GM18511 (cell line): ENCODE measurements around the gene HCN2.
"Not testable (repeated sequence)": the region's sequence is repeated elsewhere in the genome, so short reads cannot be mapped to it uniquely, and the experiment has no call there.

Source experiments
- ATAC-seq: cut with Tn5 transposase; IDR thresholded peaks from one replicate; pipeline ENCODE4 v1.9.1; 2021; ENCODE audit warnings: mild to moderate bottlenecking, moderate library complexity; ENCODE audit not compliant: unreplicated experiment

The HCN2 gene

GRCh38 chr19:602391-603301 lies 13.0 kb downstream of the HCN2 start:
- no peak for ATAC-seq

GRCh38 chr19:603302-603639 lies 13.6 kb downstream of the HCN2 start:
- ATAC-seq: not testable (repeated sequence)

- not testable (repeated sequence) for ATAC-seq
These were observed 14.1 kb downstream of the HCN2 start for GRCh38 chr19:603779-604178.

- ATAC-seq: no peak
These were observed 14.7 kb downstream of the HCN2 start for GRCh38 chr19:604355-604754.

- ATAC-seq: not testable (repeated sequence)
These were observed 15.6 kb downstream of the HCN2 start for GRCh38 chr19:605061-605971.

GRCh38 chr19:607301-608154 lies 17.8 kb downstream of the HCN2 start:
- ATAC-seq: no peak

GRCh38 chr19:608155-609003 lies 18.7 kb downstream of the HCN2 start:
- ATAC-seq: no peak

GRCh38 chr19:609004-609346 lies 19.3 kb downstream of the HCN2 start:
- no peak for ATAC-seq

- ATAC-seq: peak; percentile 49
These were observed 20.6 kb downstream of the HCN2 start for GRCh38 chr19:610071-610800.

- ATAC-seq: peak; percentile 59
These were observed 21.3 kb downstream of the HCN2 start for GRCh38 chr19:610801-611480.

GRCh38 chr19:611481-611868 lies 21.8 kb downstream of the HCN2 start:
- ATAC-seq: no peak

GRCh38 chr19:612941-613340 lies 23.3 kb downstream of the HCN2 start:
- ATAC-seq: no peak

- no peak for ATAC-seq
These were observed 24.3 kb downstream of the HCN2 start for GRCh38 chr19:613732-614567.

- no peak for ATAC-seq
These were observed 25.9 kb downstream of the HCN2 start for GRCh38 chr19:615619-616018.

GRCh38 chr19:616062-616700 lies 26.5 kb downstream of the HCN2 start:
- no peak for ATAC-seq

- ATAC-seq: no peak
These were observed 27.3 kb downstream of the HCN2 start for GRCh38 chr19:616747-617526.
